ENCODE data around the gene ASCC3.

GRCh38 chr6:100775667-100776066 is 105.5 kb downstream of the ASCC3 start:
- TF ChIP-seq SMC3 (IDR thresholded peaks at IDR 0.05; ENCODE audit: low read depth, low read length) (0 out of 2 replicates have a peak, but pooled peaks have one; percentile 8), MAZ (IDR thresholded peaks at IDR 0.05; ENCODE audit: borderline replicate concordance, low read depth, low read length) (no peak), RAD21 (IDR thresholded peaks at IDR 0.05; ENCODE audit: low read length) (peak; percentile 15; the same call in 1 of the 2 replicates), POLR2A (IDR thresholded peaks at IDR 0.05; ENCODE audit: low read depth, low read length) (no peak), BHLHE40 (IDR thresholded peaks at IDR 0.05; ENCODE audit: low read depth, low read length) (no peak), MAFK (IDR thresholded peaks at IDR 0.05; ENCODE audit: low read depth, low read length) (no peak), MXI1 (IDR thresholded peaks at IDR 0.05; ENCODE audit: borderline replicate concordance, low read depth, low read length) (no peak)
- TF ChIP-seq, protein P1, sequence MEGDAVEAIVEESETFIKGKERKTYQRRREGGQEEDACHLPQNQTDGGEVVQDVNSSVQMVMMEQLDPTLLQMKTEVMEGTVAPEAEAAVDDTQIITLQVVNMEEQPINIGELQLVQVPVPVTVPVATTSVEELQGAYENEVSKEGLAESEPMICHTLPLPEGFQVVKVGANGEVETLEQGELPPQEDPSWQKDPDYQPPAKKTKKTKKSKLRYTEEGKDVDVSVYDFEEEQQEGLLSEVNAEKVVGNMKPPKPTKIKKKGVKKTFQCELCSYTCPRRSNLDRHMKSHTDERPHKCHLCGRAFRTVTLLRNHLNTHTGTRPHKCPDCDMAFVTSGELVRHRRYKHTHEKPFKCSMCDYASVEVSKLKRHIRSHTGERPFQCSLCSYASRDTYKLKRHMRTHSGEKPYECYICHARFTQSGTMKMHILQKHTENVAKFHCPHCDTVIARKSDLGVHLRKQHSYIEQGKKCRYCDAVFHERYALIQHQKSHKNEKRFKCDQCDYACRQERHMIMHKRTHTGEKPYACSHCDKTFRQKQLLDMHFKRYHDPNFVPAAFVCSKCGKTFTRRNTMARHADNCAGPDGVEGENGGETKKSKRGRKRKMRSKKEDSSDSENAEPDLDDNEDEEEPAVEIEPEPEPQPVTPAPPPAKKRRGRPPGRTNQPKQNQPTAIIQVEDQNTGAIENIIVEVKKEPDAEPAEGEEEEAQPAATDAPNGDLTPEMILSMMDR (conservative IDR thresholded peaks at IDR 0.05; ENCODE audit: low read depth, low read length) = peak; percentile 22; the same call in 1 of the 2 replicates
